HepG2 (cell line): ENCODE data around the gene RHOT2. TPM values are rescaled to one million over a fixed set of nuclear protein-coding genes. Genes with fewer than 3 reads are reported as not detected.

Experiments used
- ADNP ChIP-seq: sonication (generic); formaldehyde crosslinking; IDR thresholded peaks from 2 replicates; pipeline ENCODE4 v1.4.0; 2020; ENCODE audit warnings: missing genetic modification reagents
- AGO1 ChIP-seq: fragments of 200-400 bp; formaldehyde crosslinking; IDR thresholded peaks from 2 replicates; pipeline ENCODE4 v1.6.1; 2017; ENCODE audit warnings: mild to moderate bottlenecking, low read depth, low read length, moderate library complexity; ENCODE audit not compliant: poor library complexity, severe bottlenecking
- ARNT2 ChIP-seq: sonication (generic); formaldehyde crosslinking; IDR thresholded peaks from 2 replicates; pipeline ENCODE4 v1.8.0; 2022; ENCODE audit warnings: mild to moderate bottlenecking, low read depth, missing genetic modification reagents, moderate library complexity
- DDIT3 ChIP-seq: sonication (generic); formaldehyde crosslinking; IDR thresholded peaks from 2 replicates; pipeline ENCODE4 v1.4.0; 2020; ENCODE audit warnings: mild to moderate bottlenecking, missing genetic modification reagents
- ETV5 ChIP-seq: IDR thresholded peaks from 2 replicates; pipeline ENCODE4 v1.6.1; 2018; ENCODE audit warnings: missing biosample characterization, missing genetic modification reagents, inconsistent platforms, borderline replicate concordance
- JUND ChIP-seq: sonication (generic); formaldehyde crosslinking; IDR thresholded peaks from 2 replicates; pipeline ENCODE4 v1.8.0; 2022; ENCODE audit warnings: mild to moderate bottlenecking, missing genetic modification reagents
- MYC ChIP-seq: sonication (generic); formaldehyde crosslinking; IDR thresholded peaks from 2 replicates; pipeline ENCODE4 v1.9.0; 2021; ENCODE audit warnings: missing genetic modification reagents, borderline replicate concordance
- NFKBIZ ChIP-seq: IDR thresholded peaks from 2 replicates; pipeline ENCODE4 v1.6.1; 2018; ENCODE audit warnings: missing genetic modification reagents, missing compliant biosample characterization
- PATZ1 ChIP-seq: sonication (generic); formaldehyde crosslinking; IDR thresholded peaks from 2 replicates; pipeline ENCODE4 v1.4.0; 2020; ENCODE audit warnings: missing genetic modification reagents
- POLR2A ChIP-seq, 2 experiments: IDR thresholded peaks; 2 replicates each; pipeline ENCODE4 v1.6.1; 2011; ENCODE audit warnings: low read depth in 2 of 2, low read length in 2 of 2, mild to moderate bottlenecking in 1 of 2, moderate library complexity in 1 of 2; ENCODE audit not compliant: insufficient read depth in 1 of 2
- RBFOX2 ChIP-seq: fragments of 200-400 bp; formaldehyde crosslinking; IDR thresholded peaks from 2 replicates; pipeline ENCODE4 v1.6.1; 2017; ENCODE audit warnings: low read depth, mild to moderate bottlenecking, low read length
- RBM22 ChIP-seq: fragments of 200-400 bp; formaldehyde crosslinking; optimal IDR thresholded peaks from 2 replicates; pipeline ENCODE3; 2017; ENCODE audit warnings: mild to moderate bottlenecking, low read length, moderate library complexity
- SMAD1 ChIP-seq: sonication (generic); formaldehyde crosslinking; IDR thresholded peaks from 2 replicates; pipeline ENCODE4 v1.4.0; 2020; ENCODE audit warnings: missing genetic modification reagents, low read depth, mild to moderate bottlenecking, borderline replicate concordance
- TMF1 ChIP-seq: sonication (generic); formaldehyde crosslinking; IDR thresholded peaks from 2 replicates; pipeline ENCODE4 v1.8.1; 2022; ENCODE audit warnings: low read depth, missing genetic modification reagents
- ZIK1 ChIP-seq: sonication (generic); formaldehyde crosslinking; IDR thresholded peaks from 2 replicates; pipeline ENCODE4 v1.5.0; 2020; ENCODE audit warnings: mild to moderate bottlenecking, low read depth, missing genetic modification reagents, borderline replicate concordance
- ZMYM3 ChIP-seq: sonication (generic); formaldehyde crosslinking; IDR thresholded peaks from 2 replicates; pipeline ENCODE4 v1.5.1; 2020; ENCODE audit warnings: mild to moderate bottlenecking, missing genetic modification reagents
- ZNF607 ChIP-seq: sonication (generic); formaldehyde crosslinking; IDR thresholded peaks from 2 replicates; pipeline ENCODE4 v1.5.1; 2020; ENCODE audit warnings: missing genetic modification reagents, mild to moderate bottlenecking, borderline replicate concordance
- ZNF687 ChIP-seq: sonication (generic); formaldehyde crosslinking; IDR thresholded peaks from 2 replicates; pipeline ENCODE4 v1.5.1; 2020; ENCODE audit warnings: mild to moderate bottlenecking, missing genetic modification reagents, moderate library complexity
- ZNF691 ChIP-seq: sonication (generic); formaldehyde crosslinking; IDR thresholded peaks from 2 replicates; pipeline ENCODE4 v1.4.0; 2020; ENCODE audit warnings: missing genetic modification reagents, low read depth, mild to moderate bottlenecking, borderline replicate concordance
- ZNF703 ChIP-seq: sonication (generic); formaldehyde crosslinking; IDR thresholded peaks from 2 replicates; pipeline ENCODE4 v1.5.1; 2020; ENCODE audit warnings: missing genetic modification reagents, mild to moderate bottlenecking, moderate library complexity, borderline replicate concordance
- ZSCAN21 ChIP-seq: sonication (generic); formaldehyde crosslinking; IDR thresholded peaks from 2 replicates; pipeline ENCODE4 v1.8.0; 2022; ENCODE audit warnings: mild to moderate bottlenecking, missing genetic modification reagents, moderate library complexity, borderline replicate concordance
- polyA plus RNA-seq, 8 experiments: library from polyadenylated mRNA; depleted of rRNA in 3 of 8; stranded (reverse) in 7 of 8; unstranded in 1 of 8; fragments of >200 nt; fragmentation: Illumina TruSeq in 4 of 8; extraction: Trizol in 4 of 8; gene quantifications; 2 replicates each; pipeline versions ENCODE4 v1.2.1 to v1.2.3, GENCODE V29; 2011 to 2016; ENCODE audit warnings: low read depth in 4 of 8, missing spikeins in 1 of 8, mixed read lengths in 1 of 8; ENCODE audit not compliant: insufficient read depth in 1 of 8
- total RNA-seq, 5 experiments: library from RNA; depleted of rRNA; stranded (reverse); fragments of >200 nt; fragmentation: Illumina TruSeq; extraction: Trizol; gene quantifications; 2 replicates each; pipeline ENCODE4 v1.2.3, GENCODE V29; 2016; ENCODE audit warnings: low read depth in 1 of 5

The RHOT2 gene
- total and polyA plus RNA-seq, 2 of the 13 experiments (the other 11 are each of a cell fraction or from before 2014, with no cell fraction given), result 63.6 to 76.9 TPM

GRCh38 chr16:674968-675883, 7.3 kb downstream of the RHOT2 start, which contains the start of gene RHBDL1 (continued):
- TF ChIP-seq ZNF687 (CRISPR knock-in tag) (peak; percentile 16), JUND (peak; percentile 57), POLR2A (IDR thresholded peaks at IDR 0.05; ENCODE audit: insufficient read depth in 1 of 2, low read depth in 2 of 2, low read length in 2 of 2) (peak in 1 of 2 experiments; percentile 50; a peak in 1 of 4 replicates), SMAD1 (CRISPR knock-in tag) (peak; percentile 87; the same call in 1 of the 2 replicates), RBM22 (peak; percentile 86), ZIK1 (CRISPR knock-in tag) (0 out of 2 replicates have a peak, but pooled peaks have one; percentile 36), ZNF691 (CRISPR knock-in tag) (0 out of 2 replicates have a peak, but pooled peaks have one; percentile 13), TMF1 (CRISPR knock-in tag) (0 out of 2 replicates have a peak, but pooled peaks have one; percentile 26), RBFOX2 (0 out of 2 replicates have a peak, but pooled peaks have one; percentile 14), DDIT3 (CRISPR knock-in tag) (no peak), PATZ1 (peak; percentile 49; the same call in 1 of the 2 replicates), MYC (CRISPR knock-in tag) (0 out of 2 replicates have a peak, but pooled peaks have one; percentile 11), ARNT2 (CRISPR knock-in tag) (no peak), NFKBIZ (CRISPR knock-in tag) (no peak), ZNF607 (no peak), ADNP (0 out of 2 replicates have a peak, but pooled peaks have one; percentile 46), ZMYM3 (CRISPR knock-in tag) (peak; percentile 93), AGO1 (peak; percentile 91), ZNF703 (CRISPR knock-in tag) (no peak), ZSCAN21 (CRISPR knock-in tag) (peak; percentile 76; the same call in 1 of the 2 replicates), ETV5 (no peak)
